ENCODE results near the gene DGKZ.

The DGKZ gene

DNA sequence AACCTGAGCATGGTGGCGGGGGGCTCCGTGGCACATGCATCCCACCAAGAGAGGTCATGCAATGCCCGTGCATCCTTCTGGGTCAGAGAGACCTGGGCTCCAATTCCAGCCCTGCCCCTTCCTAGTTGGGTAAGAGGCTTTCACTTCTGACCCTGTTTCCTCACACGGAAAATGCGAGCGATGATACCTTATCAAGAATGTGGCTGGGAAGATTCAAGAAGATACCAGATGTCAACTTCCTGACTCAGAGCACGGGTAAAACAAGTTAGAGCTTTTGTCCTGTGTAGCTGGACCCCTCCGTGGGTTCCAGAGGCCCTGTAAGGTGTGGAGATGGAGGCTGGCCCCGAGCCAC is 8.7 kb upstream of the DGKZ start:
- no peaks in the 10 kb centered on the region for H3K36me3 ChIP-seq (replicated peaks)
- TF ChIP-seq, protein P1, sequence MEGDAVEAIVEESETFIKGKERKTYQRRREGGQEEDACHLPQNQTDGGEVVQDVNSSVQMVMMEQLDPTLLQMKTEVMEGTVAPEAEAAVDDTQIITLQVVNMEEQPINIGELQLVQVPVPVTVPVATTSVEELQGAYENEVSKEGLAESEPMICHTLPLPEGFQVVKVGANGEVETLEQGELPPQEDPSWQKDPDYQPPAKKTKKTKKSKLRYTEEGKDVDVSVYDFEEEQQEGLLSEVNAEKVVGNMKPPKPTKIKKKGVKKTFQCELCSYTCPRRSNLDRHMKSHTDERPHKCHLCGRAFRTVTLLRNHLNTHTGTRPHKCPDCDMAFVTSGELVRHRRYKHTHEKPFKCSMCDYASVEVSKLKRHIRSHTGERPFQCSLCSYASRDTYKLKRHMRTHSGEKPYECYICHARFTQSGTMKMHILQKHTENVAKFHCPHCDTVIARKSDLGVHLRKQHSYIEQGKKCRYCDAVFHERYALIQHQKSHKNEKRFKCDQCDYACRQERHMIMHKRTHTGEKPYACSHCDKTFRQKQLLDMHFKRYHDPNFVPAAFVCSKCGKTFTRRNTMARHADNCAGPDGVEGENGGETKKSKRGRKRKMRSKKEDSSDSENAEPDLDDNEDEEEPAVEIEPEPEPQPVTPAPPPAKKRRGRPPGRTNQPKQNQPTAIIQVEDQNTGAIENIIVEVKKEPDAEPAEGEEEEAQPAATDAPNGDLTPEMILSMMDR (IDR thresholded peaks at IDR 0.05; ENCODE audit: low read depth, low read length, missing control alignments): no peak
- H3K27me3 ChIP-seq (replicated peaks): peaks cover 6% of the 10 kb centered on the region
- peak; percentile 24 for DNase-seq
- no peak overlapping the region for H3K4me3 ChIP-seq (ENCODE audit: low read depth, low read length)
- H3K27ac ChIP-seq: no peak overlapping the region
- in situ Hi-C loops (cut with HindIII; ENCODE audit: low pct_ligation_motif_present, low sequenced_read_pairs): no loop called here

DNA sequence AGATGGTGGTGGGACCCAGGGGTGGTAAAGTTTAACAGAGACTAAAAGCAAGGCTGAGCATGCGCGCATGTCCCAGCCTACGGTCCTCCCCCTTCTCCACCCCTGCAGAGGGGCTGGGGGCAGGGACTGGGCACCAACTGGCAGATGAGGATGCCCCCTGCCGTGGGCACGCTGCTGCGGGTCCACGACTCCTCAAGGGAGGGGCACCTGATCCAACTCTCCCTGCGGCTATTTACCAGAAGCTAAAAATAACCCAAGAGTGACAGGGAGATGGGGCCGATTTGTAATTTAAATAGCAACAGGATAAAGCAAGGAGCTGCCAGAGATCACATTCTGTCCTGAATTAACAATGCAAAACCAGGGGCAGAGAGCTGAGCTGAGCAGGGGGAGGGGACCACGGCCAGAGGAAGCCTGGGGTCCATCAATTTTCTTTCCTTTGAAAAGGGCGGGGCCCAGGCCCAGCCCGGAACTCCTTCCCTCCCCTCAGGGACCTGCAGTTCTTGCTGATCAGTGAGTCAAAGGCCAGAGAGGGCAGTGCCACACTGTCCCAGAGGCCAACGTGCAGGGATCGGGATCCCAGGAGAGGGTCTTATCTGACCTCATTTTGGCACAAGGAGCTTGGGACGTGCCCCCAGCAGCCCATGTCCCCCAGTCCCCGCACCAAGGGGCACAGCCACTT is 8.1 kb upstream of the DGKZ start:
- Histone ChIP-seq H3K27ac (no peak overlapping the region), H3K27me3 (replicated peaks) (peaks cover under 1% of the 10 kb centered on the region), H3K4me3 (ENCODE audit: low read depth, low read length) (no peak overlapping the region), H3K36me3 (replicated peaks) (no peaks in the 10 kb centered on the region)
- no peak for DNase-seq
- TF ChIP-seq, protein P1 (IDR thresholded peaks at IDR 0.05; ENCODE audit: low read depth, low read length, missing control alignments): no peak
- in situ Hi-C loops (cut with HindIII; ENCODE audit: low pct_ligation_motif_present, low sequenced_read_pairs): no loop called here

DNA sequence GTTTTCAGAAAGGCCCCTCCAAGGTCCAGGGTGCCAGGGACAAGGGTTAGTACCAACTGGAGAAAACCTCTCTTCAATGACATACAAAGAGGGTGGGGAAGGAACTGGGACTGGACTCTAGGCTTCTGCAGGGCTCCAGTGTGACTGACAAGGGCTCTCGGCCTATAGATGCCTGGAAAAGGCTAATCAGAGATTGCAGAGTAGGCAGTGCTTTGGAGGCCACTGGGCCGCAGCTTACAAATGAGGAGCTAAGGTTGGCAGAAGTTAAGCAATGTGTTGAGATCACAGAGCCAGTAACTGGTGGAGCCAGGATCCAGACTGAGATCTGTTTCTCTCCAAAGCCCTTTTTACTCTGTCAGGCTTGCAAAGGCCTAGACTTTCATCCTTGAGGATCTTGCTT is 7.4 kb upstream of the DGKZ start:
- Histone ChIP-seq H3K4me3 (ENCODE audit: low read depth, low read length) (no peak overlapping the region), H3K36me3 (replicated peaks) (no peaks in the 10 kb centered on the region), H3K27ac (no peak overlapping the region), H3K27me3 (replicated peaks) (no peaks in the 10 kb centered on the region)
- TF ChIP-seq, protein P1 (IDR thresholded peaks at IDR 0.05; ENCODE audit: low read depth, low read length, missing control alignments): no peak
- no peak for DNase-seq
- in situ Hi-C loops (cut with HindIII; ENCODE audit: low pct_ligation_motif_present, low sequenced_read_pairs): no loop called here

DNA sequence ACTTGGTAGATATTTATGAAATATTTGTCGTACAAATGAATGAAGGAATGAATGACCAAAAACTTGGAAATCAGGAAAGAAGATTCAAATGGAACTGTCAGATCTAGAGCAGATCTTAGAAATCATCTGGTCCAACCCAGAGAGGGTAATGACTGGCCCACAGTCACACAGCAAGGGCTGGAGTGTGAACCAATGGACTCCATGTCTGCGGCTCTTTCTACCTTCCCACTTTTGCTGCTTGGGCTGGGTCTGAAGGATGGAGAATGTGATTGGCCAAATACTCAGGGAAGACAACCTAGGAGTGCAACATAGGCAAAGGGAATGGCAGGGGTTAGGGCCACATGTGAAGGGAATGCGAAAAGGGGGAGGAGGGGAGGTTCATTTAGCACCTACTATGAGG is 5.8 kb upstream of the DGKZ start:
- no peak overlapping the region for H3K27ac ChIP-seq
- TF ChIP-seq, protein P1 (IDR thresholded peaks at IDR 0.05; ENCODE audit: low read depth, low read length, missing control alignments): no peak

DNA sequence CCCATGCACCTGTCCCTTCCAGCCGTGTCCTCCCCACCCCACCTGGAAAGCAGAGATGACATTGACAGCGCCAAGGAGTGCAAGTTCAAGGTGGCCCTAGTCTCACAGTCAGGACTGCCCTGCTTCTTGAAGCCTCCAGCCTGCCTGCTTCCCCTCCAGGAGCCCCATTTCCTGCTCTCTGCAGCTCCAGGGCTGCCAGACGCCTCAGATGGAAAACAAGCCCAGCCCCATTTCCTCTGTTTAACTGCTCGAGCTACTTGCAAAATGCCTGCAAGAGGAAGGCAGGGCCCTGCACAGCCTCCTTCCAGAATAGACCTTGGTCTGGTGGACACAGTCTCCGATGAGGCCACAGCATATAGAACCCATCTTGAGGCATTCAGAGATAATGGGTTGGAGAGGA is 5.0 kb upstream of the DGKZ start:
- TF ChIP-seq, protein P1 (IDR thresholded peaks at IDR 0.05; ENCODE audit: low read depth, low read length, missing control alignments): no peak
- H3K27ac ChIP-seq: no peak overlapping the region

More for the DNA sequence above, 5.8 kb upstream of the DGKZ start:
- Histone ChIP-seq H3K36me3 (replicated peaks) (no peaks in the 10 kb centered on the region), H3K27me3 (replicated peaks) (no peaks in the 10 kb centered on the region), H3K4me3 (ENCODE audit: low read depth, low read length) (no peak overlapping the region)
- in situ Hi-C loops (cut with HindIII; ENCODE audit: low pct_ligation_motif_present, low sequenced_read_pairs): no loop called here
- no peak for DNase-seq

DNA sequence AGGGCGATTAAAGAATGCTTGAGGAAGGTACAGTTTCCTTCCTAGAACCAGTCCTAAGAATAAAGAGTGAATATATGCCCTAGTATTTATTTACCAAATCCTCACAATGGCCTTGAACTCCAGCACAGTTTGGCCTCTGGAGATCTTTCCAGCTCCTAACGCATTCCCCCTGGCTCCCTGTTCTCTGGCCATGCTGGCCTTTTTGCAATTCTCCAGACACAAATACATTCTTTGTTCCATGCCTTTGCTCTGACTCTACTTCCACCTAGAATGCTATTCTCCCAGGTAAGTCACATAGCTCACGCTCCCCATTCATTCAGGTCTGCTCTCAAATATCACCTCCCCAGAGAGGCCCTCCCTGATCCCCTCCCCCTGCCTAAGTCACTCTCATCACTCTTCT is 3.7 kb upstream of the DGKZ start:
- TF ChIP-seq, protein P1 (IDR thresholded peaks at IDR 0.05; ENCODE audit: low read depth, low read length, missing control alignments): no peak
- Histone ChIP-seq H3K27me3 (replicated peaks) (no peaks in the 10 kb centered on the region), H3K4me3 (ENCODE audit: low read depth, low read length) (no peak overlapping the region), H3K27ac (no peak overlapping the region), H3K36me3 (replicated peaks) (no peaks in the 10 kb centered on the region)
- no peak for DNase-seq
- in situ Hi-C loops (cut with HindIII; ENCODE audit: low pct_ligation_motif_present, low sequenced_read_pairs): no loop called here

More for the DNA sequence above, 5.0 kb upstream of the DGKZ start:
- in situ Hi-C loops (cut with HindIII; ENCODE audit: low pct_ligation_motif_present, low sequenced_read_pairs): no loop called here
- Histone ChIP-seq H3K27me3 (replicated peaks) (no peaks in the 10 kb centered on the region), H3K4me3 (ENCODE audit: low read depth, low read length) (no peak overlapping the region), H3K36me3 (replicated peaks) (no peaks in the 10 kb centered on the region)
- DNase-seq: no peak
